Duodenal mucosa (tissue), 2 donors: ENCODE data around the gene P3H2.
"Not testable (repeated sequence)": the region's sequence is repeated elsewhere in the genome, so short reads cannot be mapped to it uniquely, and the experiment has no call there.

Experiments
- H3K27ac ChIP-seq: one replicate; pipeline ENCODE4 v1.7.0; 2013; ENCODE audit warnings: low read depth, low read length
- H3K27me3 ChIP-seq, 2 donors: one replicate each; pipeline ENCODE4 v1.7.0; 2013; ENCODE audit warnings: low read length in 2 of 2, control low read depth in 1 of 2; ENCODE audit not compliant: insufficient read depth in 2 of 2, control insufficient read depth in 1 of 2
- H3K36me3 ChIP-seq, 2 donors: one replicate each; pipeline ENCODE4 v1.7.0; 2013; ENCODE audit warnings: low read length in 2 of 2, control low read depth in 1 of 2; ENCODE audit not compliant: insufficient read depth in 2 of 2, control insufficient read depth in 1 of 2
- H3K4me1 ChIP-seq, 2 donors: one replicate each; pipeline ENCODE4 v1.7.0; 2013; ENCODE audit warnings: low read length in 2 of 2, control low read depth in 1 of 2; ENCODE audit not compliant: insufficient read depth in 2 of 2, control insufficient read depth in 1 of 2
- H3K4me3 ChIP-seq, 2 donors: one replicate each; pipeline ENCODE4 v1.7.0; 2013; ENCODE audit warnings: low read length in 2 of 2, low read depth in 1 of 2
- H3K9ac ChIP-seq, 2 donors: one replicate each; pipeline ENCODE4 v1.7.0; 2013; ENCODE audit warnings: low read length in 2 of 2, low read depth in 1 of 2
- H3K9me3 ChIP-seq, 2 donors: one replicate each; pipeline ENCODE4 v1.7.0; 2013; ENCODE audit warnings: low read length in 2 of 2, control low read depth in 1 of 2; ENCODE audit not compliant: control insufficient read depth in 1 of 2

The P3H2 gene

DNA sequence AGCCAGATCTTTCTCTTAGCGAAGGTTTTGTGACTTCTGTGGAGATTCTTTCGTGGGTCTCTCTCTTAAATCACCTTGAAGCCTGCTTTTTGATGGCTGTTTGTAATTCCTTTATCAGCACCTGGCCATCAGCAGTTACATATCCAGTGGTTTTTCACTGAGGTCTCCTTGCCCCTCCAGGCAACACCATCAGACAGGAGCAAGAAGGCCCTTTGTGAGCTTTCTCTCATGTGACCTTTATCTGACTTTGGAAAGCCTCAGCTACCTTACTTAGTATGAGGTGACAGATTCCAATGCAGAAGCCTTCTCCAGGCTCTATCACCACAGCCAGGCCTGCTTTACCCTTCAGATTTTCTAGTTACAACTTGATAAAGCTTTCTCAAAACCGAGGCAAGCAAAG lies 30.0 kb upstream of the P3H2 start:
- Histone ChIP-seq H3K9ac (no peak overlapping the region), H3K9me3 (no peaks in the 10 kb centered on the region), H3K36me3 (no peaks in the 10 kb centered on the region), H3K4me1 (no peaks in the 10 kb centered on the region), H3K27me3 (no peaks in the 10 kb centered on the region), H3K27ac (no peak overlapping the region), H3K4me3 (no peak overlapping the region)

DNA sequence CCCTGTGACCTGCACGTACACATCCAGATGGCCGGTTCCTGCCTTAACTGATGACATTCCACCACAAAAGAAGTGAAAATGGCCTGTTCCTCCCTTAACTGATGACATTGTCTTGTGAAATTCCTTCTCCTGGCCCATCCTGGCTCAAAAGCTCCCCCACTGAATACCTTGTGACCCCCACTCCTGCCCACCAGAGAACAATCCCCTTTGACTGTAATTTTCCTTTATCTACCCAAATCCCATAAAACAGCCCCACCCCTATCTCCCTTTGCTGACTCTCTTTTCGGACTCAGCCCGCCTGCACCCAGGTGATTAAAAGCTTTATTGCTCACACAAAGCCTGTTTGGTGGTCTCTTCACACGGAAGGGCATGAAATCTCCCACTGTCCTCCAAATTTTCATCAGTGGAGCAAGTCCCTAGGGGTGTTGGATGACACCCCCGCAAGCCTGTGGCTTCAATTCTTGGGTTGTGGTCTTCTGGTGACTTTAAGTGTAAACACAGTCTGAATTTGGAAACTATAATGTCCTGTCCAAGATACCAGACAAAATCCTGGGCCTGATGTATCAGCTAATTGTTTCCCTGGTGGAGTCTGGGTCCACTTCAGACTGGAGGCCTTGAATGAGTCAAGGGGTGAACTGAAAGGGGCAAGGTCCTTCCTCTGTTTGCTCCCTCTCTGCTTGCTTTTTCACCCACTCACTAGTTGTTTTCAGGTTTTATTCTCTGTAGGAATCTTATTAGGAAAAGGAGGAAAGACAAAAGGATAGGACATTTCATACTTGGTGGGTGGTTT lies 29.3 kb upstream of the P3H2 start:
- not testable (repeated sequence) for H3K36me3 ChIP-seq

DNA sequence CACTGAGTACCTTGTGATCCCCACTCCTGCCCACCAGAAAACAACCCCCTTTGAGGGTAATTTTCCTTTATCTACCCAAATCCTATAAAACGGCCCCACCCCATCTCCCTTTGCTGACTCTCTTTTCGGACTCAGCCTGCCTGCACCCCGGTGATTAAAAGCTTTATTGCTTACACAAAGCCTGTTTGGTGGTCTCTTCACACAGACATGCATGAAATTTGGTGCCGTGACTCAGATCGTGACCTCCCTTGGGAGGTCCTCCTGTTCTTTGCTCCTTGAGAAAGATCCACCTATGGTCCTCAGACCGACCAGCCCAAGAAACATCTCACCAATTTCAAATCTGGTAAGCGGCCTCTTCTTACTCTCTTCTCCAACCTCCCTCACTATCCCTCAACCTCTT lies 24.1 kb upstream of the P3H2 start:
- H3K27ac ChIP-seq, H3K4me3 ChIP-seq, H3K9me3 ChIP-seq, H3K36me3 ChIP-seq, H3K4me1 ChIP-seq, H3K27me3 ChIP-seq, H3K9ac ChIP-seq: not testable (repeated sequence)

More for the DNA sequence above, 29.3 kb upstream of the P3H2 start:
- H3K27me3 ChIP-seq, H3K4me1 ChIP-seq, H3K27ac ChIP-seq, H3K9me3 ChIP-seq, H3K9ac ChIP-seq, H3K4me3 ChIP-seq: not testable (repeated sequence)

DNA sequence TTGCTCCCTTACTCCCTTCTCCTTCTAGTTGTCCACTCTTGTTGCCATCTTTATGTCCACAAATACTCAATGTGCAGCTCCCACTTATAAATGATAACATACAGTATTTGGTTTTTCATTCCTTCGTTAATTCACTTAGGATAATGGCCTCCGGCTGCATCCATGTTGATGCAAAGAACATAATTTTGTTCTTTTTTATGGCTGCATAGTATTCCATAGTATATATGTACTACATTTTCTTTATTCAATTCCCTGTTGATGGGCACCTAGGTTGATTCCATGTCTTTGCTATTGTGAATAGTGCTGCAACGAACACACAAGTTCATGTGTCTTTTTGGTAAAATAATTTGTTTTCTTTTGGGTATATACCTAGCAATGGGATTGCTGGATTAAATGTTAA lies 21.3 kb upstream of the P3H2 start:
- no peaks in the 10 kb centered on the region for H3K36me3 ChIP-seq
- no peaks in the 10 kb centered on the region for H3K4me1 ChIP-seq
- H3K4me3 ChIP-seq: no peak overlapping the region
- H3K27ac ChIP-seq: no peak overlapping the region
- no peaks in the 10 kb centered on the region for H3K27me3 ChIP-seq
- H3K9me3 ChIP-seq: no peaks in the 10 kb centered on the region
- H3K9ac ChIP-seq: no peak overlapping the region

DNA sequence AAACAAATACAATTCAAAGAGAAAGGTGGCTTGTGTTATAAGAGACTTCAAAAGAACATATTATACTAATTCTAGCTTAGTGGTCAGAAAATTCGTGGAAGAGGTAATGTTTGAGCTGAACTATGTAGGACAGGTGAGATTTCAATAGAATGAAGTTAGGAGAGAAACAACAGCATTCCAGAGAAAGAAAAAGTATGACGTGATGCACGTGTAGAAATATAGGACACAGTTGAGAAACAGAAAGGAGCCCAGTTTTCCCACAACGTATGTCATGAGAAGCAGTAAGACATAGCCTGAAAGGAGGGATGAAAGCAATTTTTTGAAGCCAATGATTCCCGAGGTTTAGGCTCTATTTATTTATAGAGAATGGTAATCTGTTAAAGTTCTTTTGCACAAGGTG lies 18.7 kb upstream of the P3H2 start:
- no peaks in the 10 kb centered on the region for H3K27me3 ChIP-seq
- no peak overlapping the region for H3K27ac ChIP-seq
- no peaks in the 10 kb centered on the region for H3K4me1 ChIP-seq
- H3K36me3 ChIP-seq: no peaks in the 10 kb centered on the region
- H3K4me3 ChIP-seq: no peak overlapping the region
- no peaks in the 10 kb centered on the region for H3K9me3 ChIP-seq
- no peak overlapping the region for H3K9ac ChIP-seq

DNA sequence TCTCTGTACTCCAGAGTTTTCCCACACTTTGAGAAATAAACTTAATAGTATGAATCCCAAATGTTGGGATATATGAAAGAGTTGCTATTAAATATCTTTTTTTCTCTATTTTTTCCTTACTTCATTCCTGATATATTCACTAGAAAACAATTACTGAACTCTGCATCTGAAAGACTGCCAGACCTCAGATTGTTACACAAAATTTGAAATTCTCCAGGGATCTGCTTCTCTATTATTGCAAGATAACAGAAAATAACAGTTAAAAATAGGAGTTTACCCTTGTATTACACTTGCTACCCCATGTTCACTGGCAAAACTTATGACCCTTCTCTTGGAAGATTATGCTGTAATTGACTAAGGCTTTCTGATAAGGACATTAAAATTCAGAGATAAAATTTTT lies 11.7 kb upstream of the P3H2 start:
- no peak overlapping the region for H3K9ac ChIP-seq
- H3K9me3 ChIP-seq: no peaks in the 10 kb centered on the region
- no peak overlapping the region for H3K27ac ChIP-seq
- no peak overlapping the region for H3K4me3 ChIP-seq
- H3K27me3 ChIP-seq: no peaks in the 10 kb centered on the region
- no peaks in the 10 kb centered on the region for H3K4me1 ChIP-seq
- H3K36me3 ChIP-seq: no peaks in the 10 kb centered on the region

DNA sequence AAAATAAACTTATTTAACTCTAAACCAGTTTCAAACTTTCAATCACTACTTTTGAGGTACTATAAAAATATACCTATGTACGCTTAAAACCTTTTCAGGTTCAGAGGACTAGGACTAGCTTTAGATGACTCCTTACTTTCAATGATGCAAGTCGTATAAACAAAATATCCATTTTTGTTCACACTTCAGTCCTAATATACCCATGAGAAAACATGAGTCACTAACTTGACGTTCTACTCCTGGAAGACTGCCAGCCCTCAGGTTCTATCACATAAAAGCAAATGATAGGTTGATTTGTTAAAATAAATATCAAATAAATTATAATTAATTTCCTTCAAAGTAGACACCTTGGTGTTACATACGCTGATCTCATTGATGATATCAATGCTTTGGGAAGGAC lies 10.6 kb upstream of the P3H2 start:
- H3K4me3 ChIP-seq: no peak overlapping the region
- H3K9ac ChIP-seq: no peak overlapping the region
- H3K27me3 ChIP-seq: no peaks in the 10 kb centered on the region
- H3K27ac ChIP-seq: no peak overlapping the region
- no peaks in the 10 kb centered on the region for H3K36me3 ChIP-seq
- no peaks in the 10 kb centered on the region for H3K9me3 ChIP-seq
- H3K4me1 ChIP-seq: no peaks in the 10 kb centered on the region

DNA sequence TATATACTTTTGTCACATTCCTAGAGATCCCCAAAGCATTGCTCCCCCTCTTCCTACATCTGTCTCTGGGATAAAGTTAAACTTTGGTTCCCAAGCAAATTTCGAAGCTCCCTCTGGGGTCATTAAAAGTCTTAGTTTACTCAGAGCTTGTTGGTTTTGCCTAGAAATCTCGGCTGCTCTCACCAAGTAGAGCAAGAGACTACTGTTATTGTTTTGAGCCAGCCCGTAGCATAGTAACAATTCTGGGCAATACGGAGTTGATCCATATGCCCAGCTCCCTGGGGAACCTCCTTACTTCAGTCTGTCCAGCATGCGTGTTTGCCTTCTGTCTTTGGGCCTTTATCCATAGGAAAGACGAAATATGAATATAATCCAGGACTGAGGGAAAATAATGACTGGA lies 10.0 kb upstream of the P3H2 start:
- no peak overlapping the region for H3K27ac ChIP-seq

DNA sequence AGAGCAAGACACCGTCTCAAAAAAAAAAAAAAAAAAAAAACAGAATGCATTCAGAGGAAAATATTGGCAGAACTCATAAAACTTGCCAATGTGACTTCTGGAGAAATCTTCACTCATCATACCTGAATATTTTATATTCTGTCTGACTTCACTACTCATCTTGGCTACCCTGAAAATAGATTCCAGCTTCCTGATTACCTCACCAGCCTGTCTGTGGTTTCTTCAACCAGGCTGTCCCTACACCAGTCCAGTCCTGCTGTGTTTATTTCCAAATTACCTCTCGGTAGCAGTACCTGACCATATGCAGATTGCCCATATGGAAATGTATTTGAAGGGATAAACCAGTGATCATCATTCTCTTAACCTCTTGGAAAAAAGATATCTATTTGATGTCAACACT lies 9.3 kb upstream of the P3H2 start:
- Histone ChIP-seq H3K27ac (no peak overlapping the region), H3K27me3 (no peaks in the 10 kb centered on the region), H3K9ac (no peak overlapping the region), H3K9me3 (no peaks in the 10 kb centered on the region), H3K4me3 (no peak overlapping the region), H3K4me1 (no peaks in the 10 kb centered on the region), H3K36me3 (no peaks in the 10 kb centered on the region)

More for the DNA sequence above, 10.0 kb upstream of the P3H2 start:
- Histone ChIP-seq H3K4me1 (no peaks in the 10 kb centered on the region), H3K9me3 (no peaks in the 10 kb centered on the region), H3K27me3 (no peaks in the 10 kb centered on the region), H3K9ac (no peak overlapping the region), H3K4me3 (no peak overlapping the region), H3K36me3 (no peaks in the 10 kb centered on the region)

DNA sequence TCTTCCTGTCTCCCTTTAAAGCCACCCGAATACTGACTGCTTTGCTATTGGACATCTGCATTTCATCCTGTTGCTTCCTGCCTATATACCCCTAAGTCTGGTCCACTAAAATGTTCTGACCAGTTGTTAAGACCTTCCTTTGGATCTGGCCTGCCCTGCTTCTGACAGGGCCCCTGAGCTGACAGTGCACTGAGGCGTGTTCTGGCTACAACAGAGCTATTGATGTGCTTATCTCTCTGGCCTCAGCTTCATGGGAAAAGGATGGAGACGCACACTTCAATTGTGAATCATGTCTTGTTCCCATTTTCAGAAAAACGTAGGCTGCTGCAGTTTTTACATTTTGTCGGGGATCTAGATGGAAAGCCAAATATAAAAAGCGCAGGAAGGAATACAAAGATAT lies 7.1 kb upstream of the P3H2 start:
- H3K4me1 ChIP-seq: no peaks in the 10 kb centered on the region

DNA sequence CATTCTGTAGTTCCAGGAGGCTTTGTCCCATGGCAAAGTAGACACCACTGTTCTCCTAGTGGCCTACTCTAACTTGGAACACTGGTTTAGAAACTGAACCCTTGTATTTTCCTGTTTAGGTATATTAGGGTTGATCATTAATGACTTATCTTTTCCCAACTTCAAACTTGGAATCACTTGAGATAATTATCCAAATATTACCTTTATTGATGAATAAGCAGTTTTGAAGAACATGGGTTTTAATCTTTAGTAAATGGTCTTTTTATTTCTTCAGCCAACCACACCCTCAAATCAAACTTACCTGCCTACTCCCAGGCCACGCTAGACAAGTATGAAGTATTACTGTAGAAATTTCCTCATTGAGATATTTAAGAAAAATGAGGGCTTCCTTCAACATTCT lies 6.5 kb upstream of the P3H2 start:
- no peak overlapping the region for H3K9ac ChIP-seq

More for the DNA sequence above, 7.1 kb upstream of the P3H2 start:
- H3K4me3 ChIP-seq: no peak overlapping the region
- no peaks in the 10 kb centered on the region for H3K27me3 ChIP-seq
- no peaks in the 10 kb centered on the region for H3K36me3 ChIP-seq
- H3K9me3 ChIP-seq: no peaks in the 10 kb centered on the region
- H3K9ac ChIP-seq: no peak overlapping the region
- no peak overlapping the region for H3K27ac ChIP-seq

More for the DNA sequence above, 6.5 kb upstream of the P3H2 start:
- Histone ChIP-seq H3K4me3 (no peak overlapping the region), H3K27ac (no peak overlapping the region), H3K27me3 (peaks cover 2 to 3% of the 10 kb centered on the region in 2 donors), H3K9me3 (no peaks in the 10 kb centered on the region), H3K4me1 (no peaks in the 10 kb centered on the region), H3K36me3 (no peaks in the 10 kb centered on the region)
